ENCODE data around the gene C1orf115.
A peak's percentile ranks its signal among the peaks of the same experiment; 100 is the strongest.
"Not testable (repeated sequence)": the region's sequence is repeated elsewhere in the genome, so short reads cannot be mapped to it uniquely, and the experiment has no call there.

Gene C1orf115, protein sequence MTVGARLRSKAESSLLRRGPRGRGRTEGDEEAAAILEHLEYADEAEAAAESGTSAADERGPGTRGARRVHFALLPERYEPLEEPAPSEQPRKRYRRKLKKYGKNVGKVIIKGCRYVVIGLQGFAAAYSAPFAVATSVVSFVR

DNA sequence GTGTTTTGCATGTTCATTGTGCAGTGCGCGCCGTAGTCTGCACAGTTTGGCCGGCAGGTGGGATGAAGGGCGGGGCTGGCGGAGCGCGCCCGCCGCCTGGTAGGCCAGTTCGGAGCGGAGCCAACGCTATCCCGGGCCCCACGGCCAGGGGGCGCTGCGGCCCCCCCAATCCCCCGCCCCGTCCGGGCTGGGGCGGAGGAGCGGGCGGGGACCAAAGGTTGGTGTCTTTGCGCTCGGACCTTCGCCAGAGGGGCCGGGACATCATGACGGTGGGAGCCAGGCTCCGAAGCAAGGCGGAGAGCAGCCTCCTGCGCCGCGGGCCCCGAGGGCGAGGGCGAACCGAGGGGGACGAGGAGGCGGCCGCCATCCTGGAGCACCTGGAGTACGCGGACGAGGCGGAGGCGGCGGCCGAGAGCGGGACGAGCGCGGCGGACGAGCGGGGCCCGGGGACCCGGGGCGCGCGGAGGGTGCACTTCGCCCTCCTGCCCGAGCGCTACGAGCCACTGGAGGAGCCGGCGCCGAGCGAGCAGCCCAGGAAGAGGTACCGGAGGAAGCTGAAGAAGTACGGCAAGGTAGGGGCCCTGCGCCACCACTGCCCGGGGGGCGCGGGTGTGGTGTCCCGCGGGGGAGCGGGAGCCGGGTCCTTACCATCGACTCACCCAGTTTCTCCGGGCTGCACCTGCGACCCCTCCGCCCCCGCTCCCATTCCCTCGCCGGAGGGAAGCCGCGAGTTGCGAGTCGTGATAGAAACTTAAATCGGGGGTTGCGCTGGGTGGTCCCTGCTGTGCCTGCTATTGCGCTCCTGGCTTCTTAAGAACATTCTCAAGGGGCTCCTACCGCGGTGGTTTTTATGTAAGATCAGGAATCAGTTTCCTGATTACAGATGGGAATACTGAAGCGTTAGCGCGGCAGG lies at the start of gene C1orf115:
Gene C1orf115 (plus strand): TSS at position 224 of the 913 bp plus-strand sequence. CDS start 40 bp downstream, at position 264.
- peak; percentile 76 for DNase-seq

DNA sequence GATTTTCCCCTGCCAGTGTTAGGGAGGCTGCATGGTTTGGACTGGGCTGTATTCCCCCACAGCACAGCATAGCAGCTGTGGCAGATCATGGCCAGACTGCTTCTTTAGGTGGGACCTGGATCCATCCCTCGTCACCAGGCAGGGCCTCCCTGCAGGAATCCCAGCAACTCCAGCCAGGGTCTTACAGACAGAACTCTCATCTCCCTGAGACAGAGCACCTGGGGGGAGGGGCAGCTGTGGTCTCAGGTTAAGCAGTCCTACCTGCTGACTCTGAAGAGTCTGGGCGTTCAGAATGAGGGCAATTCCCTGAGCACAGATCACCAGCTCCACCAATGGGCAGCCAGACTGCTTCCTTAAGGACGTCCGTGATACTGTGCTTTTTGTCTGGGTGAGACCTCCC lies 47.9 kb upstream of the C1orf115 start:
- no peak for DNase-seq

DNA sequence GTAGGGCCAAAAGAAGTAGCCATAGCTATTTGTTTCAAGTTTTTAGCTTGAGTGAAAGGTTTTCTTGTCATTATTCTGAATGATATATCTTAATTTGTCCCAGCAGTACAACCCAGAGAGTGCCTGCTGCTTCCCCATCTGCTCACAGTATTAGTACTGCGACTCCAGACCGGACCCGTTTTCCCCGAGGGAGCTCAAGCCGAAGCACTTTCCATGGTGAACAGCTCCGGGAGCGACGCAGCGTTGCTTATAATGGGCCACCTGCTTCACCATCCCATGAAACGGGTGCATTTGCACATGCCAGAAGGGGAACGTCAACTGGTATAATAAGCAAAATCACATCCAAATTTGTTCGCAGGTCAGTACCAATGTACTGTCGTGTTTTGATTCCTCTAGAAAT lies 37.2 kb upstream of the C1orf115 start:
- no peak for DNase-seq

DNA sequence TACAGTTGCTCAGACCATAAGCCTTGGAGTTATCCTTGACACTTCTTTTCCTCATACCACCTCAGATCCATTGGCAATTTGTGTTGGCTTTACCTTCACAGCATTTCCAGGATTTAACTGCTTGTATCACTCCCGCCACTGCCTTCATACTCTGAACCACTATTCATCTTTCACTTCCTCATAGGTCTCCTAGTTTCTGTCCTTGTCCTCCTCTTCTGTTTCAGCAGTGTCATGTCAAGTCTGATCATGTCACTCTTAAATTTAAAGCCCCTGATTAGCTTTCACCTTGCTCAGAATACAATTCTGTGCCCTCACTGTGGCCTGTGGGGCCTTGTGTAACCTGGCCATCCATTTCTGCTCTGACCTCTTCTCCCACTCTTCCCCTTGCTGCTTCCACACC lies 34.7 kb upstream of the C1orf115 start:
- no peak for DNase-seq

DNA sequence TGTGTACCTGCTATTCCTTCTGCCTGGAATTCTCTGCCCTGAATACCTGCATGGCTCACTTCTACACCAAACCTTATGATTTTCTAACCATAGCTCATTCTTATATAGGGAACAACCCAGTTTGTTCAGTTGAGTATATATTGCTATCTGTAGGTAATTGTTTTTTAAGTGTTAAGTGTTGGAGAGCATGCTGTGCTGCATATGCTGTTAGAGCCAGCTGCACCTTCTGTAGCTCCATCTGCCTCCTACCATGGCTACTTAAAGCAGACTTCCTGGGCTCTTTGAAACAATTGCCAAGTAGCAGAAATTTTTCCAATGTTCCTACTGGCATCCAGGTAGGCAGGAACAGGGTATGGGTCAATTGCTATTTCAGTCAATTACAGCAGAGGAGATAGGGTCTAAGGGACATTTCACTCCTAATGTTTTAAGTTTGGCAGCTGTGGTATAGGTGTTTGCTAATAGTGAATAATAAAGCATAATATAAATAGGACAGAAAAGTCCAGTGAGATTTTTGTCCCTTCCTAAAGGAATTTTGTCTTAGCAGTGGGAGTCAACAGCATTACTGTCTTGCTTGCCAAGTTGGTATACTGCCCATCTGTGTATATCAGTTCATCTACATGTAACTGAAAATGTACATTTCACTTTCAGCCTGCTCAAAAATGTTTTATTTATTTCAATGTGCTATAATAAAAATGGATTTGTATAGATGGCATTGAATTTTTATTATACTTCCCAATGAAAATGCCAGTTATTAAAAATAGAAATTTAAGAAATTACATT lies 34.0 kb upstream of the C1orf115 start:
- no peak for DNase-seq

DNA sequence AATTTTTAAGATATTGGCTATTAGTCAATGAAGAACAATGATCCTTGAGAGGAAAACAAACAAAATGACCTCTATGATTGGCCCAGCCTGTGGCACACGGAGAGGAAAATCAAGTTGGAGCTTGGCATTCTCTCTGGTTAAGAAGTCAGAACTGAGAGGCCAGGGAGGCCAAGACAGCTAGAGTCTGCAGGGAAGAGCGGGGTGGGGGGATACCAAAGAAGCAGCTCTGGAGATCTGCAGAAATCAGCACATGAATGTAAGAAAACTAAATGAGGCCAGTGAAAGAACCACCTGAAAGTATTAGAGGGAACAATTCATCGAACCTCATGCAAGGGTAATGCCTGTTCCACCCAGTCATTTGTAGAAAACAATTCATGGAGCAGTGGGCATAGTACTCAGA lies 23.8 kb upstream of the C1orf115 start:
- no peak for DNase-seq

DNA sequence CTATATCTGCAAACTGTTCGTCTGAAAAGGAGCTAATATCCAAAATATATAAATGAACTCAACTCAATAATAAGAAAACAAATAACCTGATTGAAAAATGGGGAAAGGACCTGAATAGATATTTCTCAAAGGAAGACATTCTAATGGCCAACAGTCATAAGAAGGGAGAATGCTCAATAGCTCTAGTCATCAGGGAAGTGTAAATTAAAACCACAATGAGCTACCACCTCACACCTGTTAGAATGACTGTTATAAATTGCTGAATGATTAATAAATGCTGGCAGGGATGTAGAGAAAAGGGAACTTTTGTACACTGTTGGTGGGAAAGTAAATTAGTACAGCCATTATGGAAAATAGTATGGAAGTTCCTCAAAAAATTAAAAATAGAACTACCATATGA lies 21.2 kb upstream of the C1orf115 start:
- DNase-seq, result no peak

DNA sequence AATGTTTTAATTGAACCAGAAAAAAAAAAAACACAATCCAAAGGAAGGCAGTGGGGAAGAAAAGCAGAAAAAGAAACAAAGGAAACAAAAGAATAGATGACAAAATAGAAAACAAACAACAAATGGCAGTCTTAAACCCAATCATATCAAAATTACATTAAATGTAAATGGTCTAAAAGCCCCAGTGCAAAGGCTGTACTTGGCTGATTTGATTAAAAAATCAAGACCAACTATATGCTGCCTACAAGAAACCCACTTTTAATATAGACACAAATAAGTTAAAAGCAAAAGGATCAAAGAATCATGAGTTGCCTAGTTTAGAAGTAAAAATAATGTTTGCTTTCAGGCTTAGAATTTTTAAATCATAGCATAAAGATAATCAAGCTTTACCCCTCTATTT lies 19.8 kb upstream of the C1orf115 start:
- DNase-seq, result no peak

DNA sequence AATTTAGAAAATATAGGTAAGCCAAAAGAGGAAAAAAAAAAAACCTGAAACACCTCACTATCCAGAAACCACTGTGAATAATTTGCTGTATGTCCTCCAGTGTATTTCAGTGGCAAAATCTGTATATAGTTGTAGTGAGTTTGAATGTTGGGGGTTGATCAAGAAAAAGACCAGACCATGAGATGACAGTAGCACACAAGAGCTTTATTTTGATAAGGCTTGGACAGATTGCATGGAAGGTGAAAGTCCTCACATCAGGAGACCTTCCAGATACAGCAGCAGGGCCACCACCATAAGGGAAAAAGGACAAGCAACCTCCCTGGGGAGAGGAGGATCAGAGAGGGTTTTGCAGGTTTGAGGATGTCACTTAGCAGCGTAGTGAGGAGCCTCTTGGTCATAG lies 16.2 kb upstream of the C1orf115 start:
- DNase-seq, result no peak

DNA sequence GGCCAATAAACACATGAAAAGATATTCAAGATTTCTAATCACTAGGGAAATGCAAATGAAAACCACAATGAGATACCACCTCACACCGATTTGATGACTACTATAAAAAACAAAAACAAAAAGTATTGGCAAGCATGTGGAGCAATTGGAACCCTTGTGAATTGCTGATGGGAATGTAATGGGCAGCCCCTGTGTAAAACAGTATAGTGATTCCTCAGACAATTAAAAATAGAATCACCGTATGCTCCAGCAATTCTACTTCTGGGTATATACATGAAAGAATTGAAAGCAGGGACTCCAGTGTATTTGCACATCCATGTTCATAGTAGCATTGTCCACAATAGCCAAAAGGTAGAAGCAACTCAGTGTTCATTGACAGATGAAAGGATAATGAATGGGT lies 12.9 kb upstream of the C1orf115 start:
- no peak for DNase-seq

DNA sequence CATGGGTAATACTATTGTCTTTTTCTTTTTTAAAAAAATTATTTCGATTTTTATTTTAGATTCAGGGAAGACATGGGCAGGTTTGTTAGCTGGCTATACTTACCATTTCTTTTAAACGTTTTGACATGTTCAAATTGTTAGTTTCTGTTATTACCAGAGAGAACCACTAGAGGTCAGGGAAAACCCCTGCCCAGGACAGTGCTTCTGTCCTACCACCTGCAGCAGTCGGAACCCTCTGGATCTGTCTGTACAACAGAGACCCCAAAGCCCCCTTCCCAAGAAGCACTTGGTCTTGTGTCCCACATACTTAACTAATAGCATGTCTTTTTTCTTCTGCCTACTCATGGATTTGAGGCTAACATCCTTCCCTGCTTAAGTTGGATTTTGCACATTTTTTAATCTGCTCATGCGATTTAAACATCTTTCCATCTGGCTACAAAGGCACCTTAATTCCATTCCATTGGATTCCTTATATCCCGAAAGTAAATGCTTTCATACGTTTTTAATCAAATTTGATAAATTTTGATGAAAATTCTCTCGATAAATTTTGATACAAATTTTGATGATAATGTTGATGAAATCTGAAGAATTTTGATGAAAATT lies 10.0 kb upstream of the C1orf115 start:
- peak; percentile 23 for DNase-seq

DNA sequence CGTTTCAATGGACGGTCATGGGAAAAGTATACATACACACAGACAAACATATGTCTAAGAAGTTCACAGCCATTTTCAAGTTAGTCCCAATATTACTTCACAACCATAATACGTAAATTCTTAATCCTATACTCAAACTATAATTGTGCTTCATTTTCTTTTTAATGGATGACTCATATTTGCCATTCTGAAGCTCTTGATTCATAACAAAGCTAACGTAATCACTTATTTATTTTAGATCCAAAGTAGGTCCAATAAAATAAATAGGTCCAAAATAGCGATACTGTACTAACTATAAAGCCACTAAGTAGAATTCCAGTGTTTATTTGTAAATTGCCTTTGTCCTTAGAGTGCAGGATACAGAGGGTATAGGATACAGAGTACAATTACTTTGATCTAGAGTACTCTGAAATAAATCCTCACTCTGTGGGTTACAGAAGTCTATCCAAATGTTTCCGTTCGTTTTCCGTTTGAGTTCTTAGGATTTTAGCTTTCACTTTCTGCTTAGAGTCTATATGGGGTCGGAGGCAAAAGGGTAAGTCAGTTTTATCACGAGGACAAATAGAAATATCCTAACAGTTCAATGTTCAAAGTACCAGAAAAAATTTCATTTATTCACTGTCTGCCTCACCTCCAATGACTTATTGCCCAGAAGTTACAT lies 8.8 kb upstream of the C1orf115 start:
- no peak for DNase-seq

DNA sequence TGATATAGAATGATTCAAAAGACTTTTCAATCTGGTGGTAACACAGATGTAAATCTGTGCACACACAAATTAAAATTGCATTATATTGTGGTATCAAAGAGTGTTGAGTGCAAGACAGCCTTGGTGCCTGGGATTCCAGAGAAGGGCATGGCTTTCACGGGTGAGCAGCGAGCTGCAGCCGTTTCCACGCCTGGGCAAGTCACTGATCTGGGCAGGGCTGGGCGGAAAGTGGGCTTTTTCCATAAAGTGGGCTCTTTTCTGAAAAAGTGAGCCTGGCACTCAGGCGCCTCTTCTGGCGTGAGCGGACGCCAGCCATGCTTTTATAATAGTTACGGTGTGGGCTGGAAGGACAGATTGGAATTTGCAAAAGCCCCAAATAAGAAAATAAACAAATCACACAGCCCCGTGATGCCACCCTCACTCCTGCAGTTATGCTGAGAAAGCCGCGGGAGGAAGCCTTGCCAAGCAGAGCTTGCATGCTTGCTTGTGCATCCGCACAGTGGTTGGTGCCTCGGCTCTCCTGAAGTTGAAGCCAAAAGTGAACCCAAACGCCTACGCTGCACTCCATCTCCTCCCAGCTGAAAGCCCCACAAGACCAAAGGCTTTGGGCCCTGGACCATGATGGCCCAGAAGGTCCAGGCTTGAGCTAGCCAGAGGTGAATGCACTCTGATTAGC lies 7.1 kb upstream of the C1orf115 start:
- DNase-seq, result no peak

DNA sequence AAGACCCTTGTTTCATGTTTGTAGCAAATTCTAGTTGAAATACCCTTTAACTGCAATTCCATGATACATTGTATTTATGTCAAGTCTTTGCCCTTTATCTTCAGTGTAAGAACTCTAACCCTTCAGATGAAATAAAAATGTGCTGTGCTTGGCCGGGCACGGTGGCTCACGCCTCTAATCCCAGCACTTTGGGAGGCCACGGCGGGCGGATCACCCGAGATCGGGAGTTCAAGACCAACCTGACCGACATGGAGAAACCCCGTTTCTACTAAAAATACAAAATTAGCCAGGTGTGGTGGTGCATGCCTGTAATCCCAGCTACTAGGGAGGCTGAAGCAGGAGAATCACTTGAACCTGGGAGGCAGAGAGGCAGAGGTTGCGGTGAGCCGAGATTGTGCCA lies 6.4 kb upstream of the C1orf115 start:
- DNase-seq, result not testable (repeated sequence)

DNA sequence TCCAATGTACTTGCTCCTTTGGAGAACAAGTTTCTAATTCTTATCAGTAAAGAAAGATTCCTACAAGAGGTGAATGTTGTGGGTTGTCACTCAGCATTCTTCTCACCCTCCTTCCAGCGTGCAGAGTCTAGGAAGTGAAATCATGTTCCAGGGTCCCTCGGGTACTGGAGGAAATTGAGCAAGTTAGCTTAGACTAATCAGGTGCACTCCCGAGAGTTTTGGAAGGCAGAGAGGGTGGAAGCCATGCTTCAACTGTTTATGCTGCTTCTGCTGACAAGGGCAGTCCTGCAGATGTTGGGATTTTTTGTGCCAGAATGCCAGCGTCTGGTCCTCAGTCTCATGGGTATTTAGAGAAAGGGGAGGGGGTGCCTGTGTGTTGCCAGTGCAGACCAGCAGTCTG lies 5.3 kb upstream of the C1orf115 start:
- no peak for DNase-seq

DNA sequence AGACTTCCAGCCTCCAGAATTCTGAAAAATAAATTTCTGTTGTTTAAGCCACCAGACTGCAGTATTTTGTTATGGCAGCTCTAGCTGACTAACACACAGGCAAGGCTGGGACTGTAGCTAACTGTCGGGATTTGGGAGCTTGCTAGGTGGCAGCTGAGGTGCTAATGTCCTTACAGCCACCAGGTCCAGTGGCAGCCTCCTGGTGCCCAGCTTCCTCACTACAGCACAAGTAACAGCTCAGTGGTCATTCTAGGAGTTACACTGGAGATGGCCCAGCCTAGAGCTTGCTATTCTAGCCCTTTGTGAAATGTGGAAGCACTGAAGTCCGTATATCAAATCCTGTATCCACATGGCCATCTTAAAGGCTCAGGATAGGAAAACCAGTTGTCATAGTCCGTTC lies 4.3 kb upstream of the C1orf115 start:
- no peak for DNase-seq

DNA sequence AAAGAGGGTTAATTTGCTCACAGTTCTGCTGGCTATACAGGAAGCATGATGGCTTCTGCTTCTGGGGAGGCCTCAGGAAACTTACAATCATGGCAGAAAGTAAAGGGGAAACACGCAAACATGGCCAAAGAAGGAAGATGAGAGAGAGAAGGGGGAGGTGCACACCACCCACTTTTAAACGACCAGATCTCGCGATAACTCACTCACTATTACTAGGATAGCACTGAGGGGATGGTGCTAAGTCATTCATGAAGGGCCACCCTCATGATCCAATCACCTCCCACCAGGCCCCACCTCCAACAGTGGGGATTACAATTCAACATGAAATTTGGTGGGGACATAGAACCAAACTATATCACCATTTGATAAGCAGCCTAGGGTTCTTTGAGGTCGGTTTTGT lies 2.4 kb upstream of the C1orf115 start:
- DNase-seq, result no peak

DNA sequence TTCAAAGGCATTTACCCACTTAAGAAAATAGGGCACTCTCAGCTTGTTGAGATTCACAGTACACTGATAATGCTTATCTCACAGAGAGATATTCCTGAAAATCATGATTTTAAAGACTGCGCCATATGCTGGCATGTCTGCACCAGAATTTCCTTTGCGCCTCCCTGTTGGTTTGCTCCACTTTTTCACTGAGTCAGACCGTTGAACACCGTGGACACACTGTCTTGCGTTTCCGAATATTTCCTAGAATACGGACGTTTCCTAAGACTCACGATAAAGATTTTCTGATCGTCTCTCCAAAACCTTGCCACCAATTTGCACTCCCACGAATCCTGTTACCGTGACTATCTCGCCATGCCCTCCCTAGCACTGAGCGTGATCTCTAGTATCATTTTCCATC lies 497 bp upstream of the C1orf115 start:
- no peak for DNase-seq

DNA sequence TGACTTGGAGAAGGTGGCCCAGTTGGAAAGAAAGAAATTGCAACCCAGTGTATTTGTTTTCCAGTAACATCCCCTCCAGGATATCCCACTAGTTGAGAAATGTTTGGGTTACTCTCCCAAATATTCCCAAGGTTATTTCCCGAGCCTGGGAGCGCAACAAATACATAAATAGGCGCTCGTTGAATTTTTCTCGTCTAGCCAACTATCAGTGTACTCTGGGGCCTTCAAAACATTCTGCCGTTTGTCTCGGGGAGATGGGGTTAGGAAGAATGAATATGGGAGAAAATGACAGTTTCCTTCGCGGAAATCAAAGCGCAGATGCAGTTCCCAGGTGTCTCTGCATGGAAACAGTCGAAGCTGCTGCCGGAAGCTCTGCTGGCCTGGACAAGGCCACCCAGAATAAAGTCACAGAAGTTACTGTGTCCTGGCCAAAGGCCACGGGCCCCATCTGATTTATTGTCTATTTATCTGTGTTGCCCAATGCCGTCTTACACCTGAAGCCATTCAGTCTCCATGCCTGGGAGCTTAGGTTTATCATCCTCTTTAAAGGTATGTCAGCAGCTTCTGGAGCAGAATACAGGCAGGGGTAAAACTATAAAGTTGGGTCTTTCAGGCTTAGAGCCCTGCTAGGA lies 1.0 kb downstream of the C1orf115 start:
- no peak for DNase-seq

DNA sequence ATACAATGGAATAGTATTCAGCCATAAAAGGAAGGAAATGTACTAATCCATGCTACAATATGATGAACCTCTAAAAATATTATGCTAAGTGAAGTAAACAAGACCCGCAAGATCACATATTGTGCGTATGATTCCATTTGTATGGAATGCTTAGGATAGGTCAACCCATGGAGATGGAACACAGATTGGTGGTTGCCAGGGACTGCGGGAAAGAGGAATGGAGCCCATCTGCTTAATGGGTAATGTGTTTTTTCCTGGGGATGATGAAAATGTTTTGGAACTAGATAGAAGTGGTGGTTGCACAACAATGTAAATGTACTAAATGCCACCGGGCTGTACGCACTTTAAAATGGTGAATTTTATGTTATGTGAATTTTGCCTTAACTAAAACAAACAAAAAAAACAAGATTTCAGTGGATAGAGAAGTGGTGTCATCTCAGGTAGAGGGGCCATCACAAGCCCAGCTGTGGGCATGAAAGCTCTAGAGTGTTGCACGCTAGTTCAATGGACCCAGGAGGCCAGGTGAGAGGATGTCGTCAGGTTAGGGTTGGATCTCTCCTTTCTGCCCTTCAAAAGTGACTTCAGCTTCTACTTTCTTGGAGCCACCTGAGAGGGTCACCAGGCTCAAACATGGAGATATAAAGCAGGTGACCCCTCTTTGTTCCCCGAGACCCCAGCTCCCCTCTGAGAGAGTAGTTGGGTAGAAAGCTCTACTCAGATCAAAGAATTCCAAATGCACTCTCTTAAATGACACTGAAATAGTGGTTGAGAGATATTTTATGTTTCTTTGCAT lies 2.5 kb downstream of the C1orf115 start:
- no peak for DNase-seq

DNA sequence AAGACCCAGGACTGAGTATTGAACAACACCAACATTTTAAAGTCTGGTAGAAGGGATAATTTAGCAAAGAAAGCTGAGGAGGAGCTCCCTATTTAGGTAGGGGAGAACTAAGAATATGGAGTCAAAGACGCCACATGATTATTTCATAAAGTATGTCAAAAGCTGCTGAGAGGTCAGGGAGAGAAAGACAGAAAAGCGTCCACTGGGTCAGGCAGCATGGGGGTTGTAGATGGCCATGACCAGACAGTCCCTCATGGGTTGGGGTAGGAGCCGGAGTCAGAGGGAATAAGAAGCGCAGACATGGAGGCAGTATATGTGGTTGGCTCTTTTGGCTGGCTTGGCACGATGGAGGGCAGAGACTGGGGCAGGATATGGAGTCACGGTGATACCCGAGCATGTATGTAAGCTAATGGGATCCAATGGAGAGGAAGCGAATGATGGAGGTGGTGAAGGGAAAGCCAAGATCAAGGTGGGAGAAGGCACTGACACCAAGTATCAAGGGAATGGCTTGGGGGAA lies 4.8 kb downstream of the C1orf115 start:
- no peak for DNase-seq
